ENCODE data around the gene WFIKKN2.

WFIKKN2 gene

DNA sequence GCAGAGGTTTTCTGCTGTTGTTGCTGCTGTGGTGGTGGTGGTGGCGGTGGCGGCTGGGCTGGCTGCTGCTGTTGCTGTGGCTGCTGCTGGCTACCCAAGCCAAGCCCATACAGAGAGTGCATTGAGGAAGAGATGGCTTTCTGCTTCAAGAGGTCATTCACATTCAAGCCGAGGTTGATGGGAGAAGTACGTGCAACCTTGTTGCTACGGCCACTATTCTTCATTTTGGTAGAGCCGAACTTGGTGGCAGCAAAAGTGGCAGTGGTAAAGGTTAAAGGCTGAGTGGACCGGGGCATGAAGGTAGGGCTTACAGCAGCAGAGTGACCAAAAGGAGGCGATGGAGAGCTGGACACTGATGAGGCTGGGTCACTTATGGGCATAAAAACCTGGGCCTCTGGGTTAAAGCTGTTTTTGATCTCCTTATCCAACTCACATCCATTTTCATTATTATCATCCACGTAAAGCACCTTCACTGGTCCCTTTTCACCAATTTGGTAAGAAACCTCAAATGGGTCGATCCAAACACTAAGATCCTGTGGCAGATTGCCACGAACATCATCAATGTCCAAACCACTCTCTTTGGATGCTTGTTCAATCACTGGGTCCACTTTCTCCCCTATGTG is 27.9 kb downstream of the WFIKKN2 start:
- peaks cover 9% of the 10 kb centered on the region for H3K36me3 Mint-ChIP-seq
- no peak overlapping the region for H3K27ac Mint-ChIP-seq
- DNase-seq (ENCODE audit: low spot score in 2 of 2), result no peak
- no peaks in the 10 kb centered on the region for H3K27me3 Mint-ChIP-seq
- peaks cover 24% of the 10 kb centered on the region for H3K4me1 Mint-ChIP-seq
- ATAC-seq (ENCODE audit: low read depth), result no peak
- no peak overlapping the region for H3K4me3 Mint-ChIP-seq
- H3K9me3 Mint-ChIP-seq, result no peaks in the 10 kb centered on the region

DNA sequence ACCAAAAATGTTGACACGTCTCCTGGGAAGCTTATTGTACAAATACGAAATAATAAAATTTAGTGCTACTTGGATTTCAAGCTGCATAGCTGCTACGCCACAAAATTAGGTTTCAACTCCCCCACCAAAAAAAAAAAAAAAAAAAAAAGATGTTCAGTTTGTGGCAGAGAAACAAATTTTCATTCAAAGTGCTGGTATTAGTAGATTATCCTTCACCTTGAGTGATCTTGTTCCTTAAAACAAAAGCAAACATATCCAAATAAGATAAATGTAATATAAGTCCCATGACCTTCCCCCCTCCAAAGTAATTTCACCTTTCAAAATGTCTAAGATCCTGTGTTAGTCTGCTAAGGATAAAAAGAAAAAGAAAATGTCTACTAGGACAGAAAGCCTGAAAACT is 28.5 kb downstream of the WFIKKN2 start:
- no peaks in the 10 kb centered on the region for H3K27me3 Mint-ChIP-seq
- peaks cover 9% of the 10 kb centered on the region for H3K36me3 Mint-ChIP-seq
- H3K9me3 Mint-ChIP-seq, result no peaks in the 10 kb centered on the region
- ATAC-seq (ENCODE audit: low read depth) (no peak), DNase-seq (ENCODE audit: low spot score in 2 of 2) (no peak)
- peaks cover 24% of the 10 kb centered on the region for H3K4me1 Mint-ChIP-seq
- H3K4me3 Mint-ChIP-seq, result no peak overlapping the region
- no peak overlapping the region for H3K27ac Mint-ChIP-seq

DNA sequence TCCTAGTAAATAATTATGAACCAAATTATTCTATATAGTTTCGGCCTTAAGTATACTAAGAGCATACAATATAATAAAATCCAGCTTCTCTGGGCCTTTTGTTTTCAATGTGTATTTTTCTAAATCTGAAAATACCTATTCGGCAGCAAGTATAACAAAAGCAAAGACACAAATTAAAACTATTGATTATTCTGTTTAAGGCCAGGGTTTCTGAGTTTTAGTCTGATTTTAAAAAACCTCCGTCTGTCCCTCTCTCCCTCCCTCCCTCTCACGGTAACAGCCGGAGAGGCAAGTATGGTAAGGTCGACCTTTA is 29.3 kb downstream of the WFIKKN2 start:
- Mint-ChIP-seq H3K4me1 (peaks cover 24% of the 10 kb centered on the region), H3K27ac (peak overlapping the region; percentile 93), H3K36me3 (peaks cover 9% of the 10 kb centered on the region)

DNA sequence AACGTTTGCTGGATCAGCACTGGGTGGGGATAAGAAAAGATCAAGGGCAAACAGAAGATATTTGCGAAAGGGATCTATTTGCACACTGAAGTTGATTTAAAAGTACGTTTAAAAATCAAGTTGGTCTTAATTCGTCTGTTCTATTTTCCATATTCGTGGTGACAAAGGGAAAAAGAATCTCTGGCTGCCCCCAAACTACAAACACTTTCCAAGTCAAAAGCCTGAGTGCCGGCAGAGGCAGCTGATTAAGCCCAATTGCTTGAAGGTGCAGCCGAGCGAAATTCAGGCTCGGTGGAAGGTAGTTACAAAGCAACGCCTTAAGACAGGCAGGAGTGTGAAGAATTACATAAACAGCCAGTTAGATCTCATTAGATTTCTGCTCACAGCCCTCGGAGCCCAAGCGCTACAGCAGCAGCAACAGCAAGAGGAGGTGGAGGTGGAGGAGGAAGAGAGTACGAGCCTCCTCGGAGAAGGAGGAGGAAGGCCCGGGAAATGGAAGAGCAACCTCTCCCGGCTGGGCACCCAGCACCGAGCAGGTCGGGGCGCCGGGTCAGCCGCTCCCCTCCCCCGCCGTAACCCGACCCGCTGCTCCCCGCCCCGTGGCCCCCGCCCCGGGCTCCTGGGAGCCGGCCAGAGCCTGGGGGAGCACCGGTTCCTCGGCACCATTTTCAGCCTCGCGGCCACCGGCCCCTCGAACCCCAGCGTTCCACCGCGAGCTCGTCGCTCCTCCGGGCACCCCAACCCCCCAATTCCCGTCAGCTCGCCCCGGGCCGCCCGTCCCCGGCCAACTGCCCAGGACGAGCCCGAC is 29.9 kb downstream of the WFIKKN2 start:
- H3K4me1 Mint-ChIP-seq, result peaks cover 24% of the 10 kb centered on the region
- peaks cover 9% of the 10 kb centered on the region for H3K36me3 Mint-ChIP-seq
- DNase-seq (ENCODE audit: low spot score in 2 of 2), result peak; percentile 39 to 49
- ATAC-seq (ENCODE audit: low read depth), result no peak
- H3K27ac Mint-ChIP-seq, result peak overlapping the region; percentile 93
- H3K4me3 Mint-ChIP-seq, result peak overlapping the region; percentile 97
- H3K9me3 Mint-ChIP-seq, result no peaks in the 10 kb centered on the region
- no peaks in the 10 kb centered on the region for H3K27me3 Mint-ChIP-seq

More for the DNA sequence above, 29.3 kb downstream of the WFIKKN2 start:
- no peaks in the 10 kb centered on the region for H3K27me3 Mint-ChIP-seq
- H3K9me3 Mint-ChIP-seq, result no peaks in the 10 kb centered on the region
- H3K4me3 Mint-ChIP-seq, result peak overlapping the region; percentile 97
- DNase-seq (ENCODE audit: low spot score in 2 of 2), result no peak
- no peak for ATAC-seq (ENCODE audit: low read depth)

DNA sequence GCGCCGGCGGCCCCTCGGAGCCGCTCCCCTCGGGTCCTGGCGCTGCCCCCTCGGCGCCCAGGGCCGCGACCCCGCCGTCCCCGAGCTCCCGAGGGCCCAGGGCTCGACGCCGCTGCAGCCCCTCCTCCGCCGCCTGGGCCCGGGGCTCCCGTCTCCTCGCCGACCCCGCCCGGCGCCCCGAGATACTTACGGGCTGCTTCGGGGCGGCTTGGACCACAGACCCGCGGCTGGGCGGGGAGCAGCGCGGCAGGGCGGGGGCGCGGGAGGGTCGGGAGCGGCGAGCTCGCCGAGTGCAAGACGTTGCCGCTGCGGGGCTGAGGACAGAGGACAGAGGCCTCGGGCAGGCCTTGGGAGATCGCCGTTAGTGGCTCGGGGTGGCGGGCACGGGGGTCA is 30.5 kb downstream of the WFIKKN2 start:
- DNase-seq (ENCODE audit: low spot score in 2 of 2), result no peak

DNA sequence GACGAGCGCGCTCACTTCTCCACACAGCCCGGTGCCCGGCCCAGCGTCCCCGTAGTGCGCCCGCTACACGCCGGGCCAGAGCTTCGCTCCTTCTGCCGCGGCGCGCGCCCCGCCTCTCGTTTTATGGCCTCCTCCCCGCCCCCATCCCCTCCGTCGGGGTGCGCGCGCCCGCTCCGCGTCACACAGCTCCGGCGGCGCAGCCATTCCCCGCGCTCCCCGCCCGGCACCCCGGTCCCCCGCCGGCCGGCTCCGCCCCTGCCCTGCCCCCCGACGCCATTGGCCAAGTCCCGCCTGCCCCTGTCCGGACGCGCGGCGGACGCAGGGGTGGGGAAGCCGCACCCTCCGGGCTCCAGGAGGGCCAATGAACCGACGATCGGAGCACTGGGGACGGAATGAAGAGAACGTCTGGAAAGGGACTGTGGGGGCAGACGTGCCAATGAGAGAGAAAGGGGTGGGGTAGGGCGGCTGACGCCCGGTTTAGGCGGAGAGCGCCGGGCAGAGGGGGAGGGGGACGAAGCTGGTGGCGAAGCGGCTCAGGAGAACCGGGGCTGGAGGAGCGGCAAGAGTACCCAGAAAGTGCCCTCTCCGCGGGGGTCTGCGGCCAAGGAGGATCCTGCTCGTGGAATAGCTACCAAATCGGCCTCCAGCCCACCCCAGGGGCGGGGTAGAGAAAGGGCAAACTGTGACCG is 31.0 kb downstream of the WFIKKN2 start, which contains the start of gene TOB1:
Gene TOB1 (minus strand): TSS at position 94 of the 689 bp plus-strand sequence. CDS start 2,337 bp downstream, outside the sequence.
- Mint-ChIP-seq H3K36me3 (peaks cover 9% of the 10 kb centered on the region), H3K27me3 (no peaks in the 10 kb centered on the region), H3K27ac (peak within 1 kb of the TSS; percentile 96), H3K4me3 (peak within 1 kb of the TSS; percentile 97), H3K4me1 (peaks cover 24% of the 10 kb centered on the region), H3K9me3 (no peaks in the 10 kb centered on the region)
- DNase-seq (ENCODE audit: low spot score in 2 of 2), result peak; percentile 96 to 98
- ATAC-seq (ENCODE audit: low read depth), result peak; percentile 73

More for the DNA sequence above, 30.5 kb downstream of the WFIKKN2 start:
- Mint-ChIP-seq H3K36me3 (peaks cover 9% of the 10 kb centered on the region), H3K4me3 (peak overlapping the region; percentile 97), H3K27me3 (no peaks in the 10 kb centered on the region), H3K27ac (peak overlapping the region; percentile 96), H3K4me1 (peaks cover 24% of the 10 kb centered on the region), H3K9me3 (no peaks in the 10 kb centered on the region)
- ATAC-seq (ENCODE audit: low read depth), result peak; percentile 3

DNA sequence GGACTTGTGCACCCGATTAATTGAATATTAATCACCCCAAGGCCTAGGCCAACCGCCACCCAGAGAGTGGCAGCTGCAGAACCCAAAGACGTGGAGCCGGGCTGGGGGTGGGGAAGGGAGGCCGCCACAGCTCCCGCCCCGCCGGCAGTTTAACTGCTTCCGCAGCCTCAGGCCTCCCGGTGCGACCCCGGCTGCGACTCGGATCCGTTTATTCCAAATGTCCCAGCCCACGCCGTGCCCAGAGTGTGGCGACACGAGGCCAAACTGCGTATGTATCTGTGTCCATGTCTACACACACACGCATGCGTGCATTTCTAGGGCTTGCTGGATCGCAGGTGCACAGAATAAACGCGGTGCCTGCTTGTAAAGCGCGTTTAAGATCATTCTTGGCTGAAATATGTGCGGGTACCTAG is 31.6 kb downstream of the WFIKKN2 start:
- H3K36me3 Mint-ChIP-seq, result peaks cover 8% of the 10 kb centered on the region
- peak; percentile 31 for ATAC-seq (ENCODE audit: low read depth)
- no peaks in the 10 kb centered on the region for H3K9me3 Mint-ChIP-seq
- DNase-seq (ENCODE audit: low spot score in 2 of 2), result peak; percentile 70 to 72
- H3K27me3 Mint-ChIP-seq, result no peaks in the 10 kb centered on the region
- H3K4me3 Mint-ChIP-seq, result peak overlapping the region; percentile 97
- H3K27ac Mint-ChIP-seq, result peak overlapping the region; percentile 96
- H3K4me1 Mint-ChIP-seq, result peaks cover 23% of the 10 kb centered on the region

DNA sequence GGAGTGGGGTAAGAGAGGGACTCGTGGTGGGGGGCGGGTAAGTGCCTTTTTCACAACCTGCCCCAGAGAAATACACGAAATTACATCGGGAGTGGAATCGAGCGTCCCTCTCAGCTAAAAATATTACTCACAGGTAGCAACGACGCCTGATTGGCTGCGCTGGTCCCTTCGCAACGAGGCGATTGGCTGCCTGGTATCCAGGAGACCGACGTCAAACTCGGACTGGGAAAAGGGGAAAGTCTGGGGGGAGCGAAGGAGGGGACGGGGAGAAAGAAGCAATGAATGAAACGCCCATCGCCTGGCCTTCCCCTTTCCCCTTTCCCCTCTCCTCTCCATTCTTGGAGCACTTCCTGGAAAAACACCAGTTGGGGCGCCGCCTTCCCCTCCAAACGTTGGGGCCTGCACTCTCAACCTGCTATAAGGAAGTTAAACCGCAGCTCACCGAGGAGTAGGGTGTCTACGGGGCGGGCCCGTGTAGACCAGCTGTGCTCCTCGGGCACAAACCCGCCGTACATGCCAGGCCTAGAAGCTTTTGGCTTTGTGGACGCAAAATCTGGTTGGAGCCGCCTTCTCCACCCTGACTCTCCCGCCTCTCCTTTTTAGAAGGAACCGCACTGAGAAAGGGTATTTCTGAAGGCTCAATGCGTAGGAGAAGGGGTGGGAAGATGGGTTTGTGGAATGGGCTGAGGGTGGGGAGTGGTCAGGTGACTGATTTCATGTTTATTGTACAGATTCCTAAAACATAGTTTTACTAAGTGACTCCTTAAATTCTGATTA is 32.2 kb downstream of the WFIKKN2 start:
- Mint-ChIP-seq H3K4me1 (peaks cover 22% of the 10 kb centered on the region), H3K27ac (peak overlapping the region; percentile 96), H3K27me3 (no peaks in the 10 kb centered on the region), H3K36me3 (peaks cover 8% of the 10 kb centered on the region), H3K4me3 (peak overlapping the region; percentile 97), H3K9me3 (no peaks in the 10 kb centered on the region)
- ATAC-seq (ENCODE audit: low read depth), result peak; percentile 42
- peak; percentile 71 to 75 for DNase-seq (ENCODE audit: low spot score in 2 of 2)

DNA sequence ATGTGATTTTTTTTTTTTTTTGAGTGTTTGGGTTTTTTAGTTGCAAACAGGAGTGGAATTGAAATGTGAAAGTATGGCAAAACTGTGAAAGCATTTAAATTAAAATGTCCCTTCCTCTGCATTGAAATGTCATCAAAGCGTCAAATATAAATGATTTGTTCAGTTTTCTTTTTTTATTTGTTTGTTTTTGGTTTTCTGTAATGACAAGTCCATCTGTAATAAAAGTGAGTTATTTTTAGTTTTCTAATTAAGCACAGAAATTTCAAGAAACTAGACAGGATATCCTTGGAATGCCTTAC is 32.7 kb downstream of the WFIKKN2 start:
- peaks cover 5% of the 10 kb centered on the region for H3K36me3 Mint-ChIP-seq

DNA sequence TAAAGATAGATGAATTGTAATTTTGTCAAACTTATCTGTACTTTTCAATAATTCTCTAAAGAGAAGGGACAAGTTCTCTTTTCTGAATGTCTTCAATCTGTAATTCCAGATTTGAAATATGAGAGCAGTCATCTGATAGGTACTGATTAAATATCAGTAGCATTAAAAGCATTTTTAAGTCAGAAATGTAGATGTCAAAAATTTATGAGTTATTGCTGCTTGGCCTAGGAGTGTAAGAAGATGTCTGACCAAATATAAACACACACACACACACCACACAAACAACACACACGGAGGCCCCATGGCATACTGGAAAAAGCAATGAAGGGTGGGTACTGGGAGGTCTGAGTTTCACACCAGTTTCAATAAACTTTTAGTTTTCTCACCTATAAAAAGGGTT is 33.2 kb downstream of the WFIKKN2 start:
- Mint-ChIP-seq H3K9me3 (no peaks in the 10 kb centered on the region), H3K27ac (no peak overlapping the region), H3K4me3 (no peak overlapping the region), H3K4me1 (peaks cover 15% of the 10 kb centered on the region), H3K36me3 (no peaks in the 10 kb centered on the region), H3K27me3 (no peaks in the 10 kb centered on the region)
- no peak for DNase-seq (ENCODE audit: low spot score in 2 of 2)
- no peak for ATAC-seq (ENCODE audit: low read depth)

More for the DNA sequence above, 32.7 kb downstream of the WFIKKN2 start:
- H3K4me3 Mint-ChIP-seq, result peak overlapping the region; percentile 97
- ATAC-seq (ENCODE audit: low read depth), result no peak
- H3K27ac Mint-ChIP-seq, result peak overlapping the region; percentile 96
- no peaks in the 10 kb centered on the region for H3K27me3 Mint-ChIP-seq
- peaks cover 20% of the 10 kb centered on the region for H3K4me1 Mint-ChIP-seq
- H3K9me3 Mint-ChIP-seq, result no peaks in the 10 kb centered on the region
- no peak for DNase-seq (ENCODE audit: low spot score in 2 of 2)

DNA sequence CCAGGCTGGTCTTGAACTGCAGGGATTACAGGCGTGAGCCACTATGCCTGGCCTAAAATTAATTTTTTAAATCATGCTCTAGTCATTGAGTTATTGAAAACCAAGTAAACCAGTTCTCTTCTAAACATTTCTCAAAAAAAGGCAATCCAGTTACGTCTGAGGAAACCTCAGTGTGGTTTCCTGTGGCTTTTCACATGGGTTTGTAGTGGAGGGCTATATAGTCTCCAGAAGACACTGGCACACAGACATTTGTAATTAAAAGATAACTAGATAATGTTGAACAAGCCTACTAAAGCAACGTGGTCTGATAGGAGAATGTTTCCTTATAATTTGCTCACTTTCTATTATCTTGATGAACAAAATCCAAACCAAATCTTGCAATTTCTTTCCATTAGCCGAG is 36.0 kb downstream of the WFIKKN2 start:
- peaks cover 5% of the 10 kb centered on the region for H3K4me1 Mint-ChIP-seq
- ATAC-seq (ENCODE audit: low read depth) (no peak), DNase-seq (ENCODE audit: low spot score in 2 of 2) (no peak)
- H3K4me3 Mint-ChIP-seq, result no peak overlapping the region
- H3K36me3 Mint-ChIP-seq, result no peaks in the 10 kb centered on the region
- H3K27me3 Mint-ChIP-seq, result no peaks in the 10 kb centered on the region
- H3K27ac Mint-ChIP-seq, result no peak overlapping the region
- H3K9me3 Mint-ChIP-seq, result no peaks in the 10 kb centered on the region

DNA sequence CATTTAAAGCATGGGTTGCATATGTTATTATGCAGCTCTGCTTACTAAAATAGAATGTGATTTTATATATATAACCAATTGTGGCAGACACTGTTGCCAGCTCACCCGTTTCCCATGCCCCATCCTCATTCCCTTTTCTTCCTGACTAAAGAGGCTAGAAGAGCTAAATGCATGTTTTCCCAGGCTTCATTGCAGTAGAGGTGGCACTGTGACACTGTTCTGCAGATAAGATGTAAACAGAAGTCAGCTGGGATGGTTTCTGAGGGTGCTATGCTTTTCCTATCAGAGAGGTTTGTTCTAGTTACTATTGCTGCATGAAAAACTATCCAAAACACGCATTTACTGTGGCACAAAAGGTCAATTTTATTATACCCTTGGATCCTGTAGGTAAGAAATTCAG is 36.5 kb downstream of the WFIKKN2 start:
- Mint-ChIP-seq H3K27ac (no peak overlapping the region), H3K4me1 (peaks cover 5% of the 10 kb centered on the region), H3K4me3 (no peak overlapping the region), H3K27me3 (no peaks in the 10 kb centered on the region), H3K9me3 (no peaks in the 10 kb centered on the region), H3K36me3 (no peaks in the 10 kb centered on the region)
- ATAC-seq (ENCODE audit: low read depth), result no peak
- no peak for DNase-seq (ENCODE audit: low spot score in 2 of 2)

DNA sequence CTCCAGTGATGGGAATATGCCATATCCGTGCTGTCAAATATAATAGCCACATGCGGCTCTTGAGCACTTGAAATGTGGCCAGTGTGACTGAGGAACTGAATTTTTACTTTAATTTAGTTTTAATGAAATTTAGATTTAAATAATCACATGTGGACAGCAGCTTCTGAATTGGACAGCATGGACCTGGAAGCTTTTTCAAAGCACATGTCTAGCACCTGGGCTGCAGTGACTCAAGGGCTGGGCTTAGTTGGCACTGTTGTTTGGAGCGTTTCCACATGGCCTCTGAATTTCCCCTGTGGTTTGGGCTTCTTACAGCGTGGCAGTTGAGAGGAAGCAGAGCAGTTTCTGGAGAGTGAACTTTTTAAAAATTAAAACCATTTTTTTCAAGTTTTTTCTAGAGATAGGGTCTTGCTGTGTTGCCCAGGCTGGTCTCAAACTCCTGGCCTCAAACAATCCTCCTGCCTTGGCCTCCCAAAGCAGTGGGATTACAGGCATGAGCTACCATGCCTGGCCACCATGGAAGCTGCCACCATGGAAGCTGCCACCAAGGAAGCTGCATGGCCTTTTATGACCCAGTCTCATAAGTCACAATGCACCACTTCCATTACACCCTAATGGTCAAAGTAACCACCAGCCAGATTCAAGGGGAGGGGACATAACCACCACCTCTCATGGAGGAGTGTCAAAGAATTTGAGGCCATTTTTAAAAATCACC is 37.5 kb downstream of the WFIKKN2 start:
- DNase-seq (ENCODE audit: low spot score in 2 of 2), result no peak
- Mint-ChIP-seq H3K4me1 (peaks cover 2% of the 10 kb centered on the region), H3K36me3 (no peaks in the 10 kb centered on the region), H3K27ac (no peak overlapping the region), H3K4me3 (no peak overlapping the region), H3K9me3 (no peaks in the 10 kb centered on the region), H3K27me3 (no peaks in the 10 kb centered on the region)
- peak; percentile 66 for ATAC-seq (ENCODE audit: low read depth)
